Osteoblast (primary cell): ENCODE data around the gene ACTL8. TPM values are rescaled to one million over a fixed set of nuclear protein-coding genes. Genes with fewer than 3 reads are reported as not detected.

Source experiments
- DNase-seq: peaks from one replicate; pipeline ENCODE4 v3.0.0; 2011; ENCODE audit warnings: low spot score, mixed read lengths; ENCODE audit not compliant: insufficient read length; ENCODE audit errors: missing footprints
- H2AFZ ChIP-seq: 2 replicates; pipeline ENCODE4 v1.6.0; 2011; ENCODE audit warnings: mild to moderate bottlenecking, low read length
- H3K27ac ChIP-seq: 2 replicates; pipeline ENCODE4 v1.5.1; 2011; ENCODE audit warnings: mild to moderate bottlenecking, low read depth, low read length, moderate library complexity
- H3K27me3 ChIP-seq: 2 replicates; pipeline ENCODE4 v1.6.0; 2012; ENCODE audit warnings: mild to moderate bottlenecking, control low read depth, inconsistent platforms, low read length, moderate library complexity; ENCODE audit not compliant: insufficient read depth
- H3K36me3 ChIP-seq: 2 replicates; pipeline ENCODE4 v1.5.1; 2011; ENCODE audit warnings: mild to moderate bottlenecking, low read length, control low read depth, moderate library complexity; ENCODE audit not compliant: insufficient read depth
- H3K4me1 ChIP-seq: 2 replicates; pipeline ENCODE4 v1.5.1; 2011; ENCODE audit warnings: mild to moderate bottlenecking, low read length, control low read depth, moderate library complexity; ENCODE audit not compliant: insufficient read depth
- H3K4me2 ChIP-seq: 2 replicates; pipeline ENCODE4 v1.6.0; 2011; ENCODE audit warnings: mild to moderate bottlenecking, low read length; ENCODE audit not compliant: insufficient read depth
- H3K4me3 ChIP-seq: fragments of 200-600 bp; sonication (generic); 3 replicates; pipeline ENCODE4 v1.5.1; 2012; ENCODE audit warnings: mild to moderate bottlenecking, low read length, inconsistent platforms; ENCODE audit not compliant: insufficient read depth
- H3K79me2 ChIP-seq: 2 replicates; pipeline ENCODE4 v1.6.0; 2012; ENCODE audit warnings: mild to moderate bottlenecking, low read length, control low read depth, inconsistent platforms; ENCODE audit not compliant: insufficient read depth
- H3K9me3 ChIP-seq: 2 replicates; pipeline ENCODE4 v1.5.1; 2011; ENCODE audit warnings: low read depth, low read length, control low read depth
- H4K20me1 ChIP-seq: 2 replicates; pipeline ENCODE4 v1.6.0; 2012; ENCODE audit warnings: mild to moderate bottlenecking, low read length, control low read depth; ENCODE audit not compliant: insufficient read depth
- total RNA-seq: library from RNA; depleted of rRNA; stranded (reverse); fragments of >200 nt; gene quantifications from 2 replicates; pipeline ENCODE4 v1.2.3, GENCODE V29; 2012
- TF ChIP-seq, protein P1 (sequence below): IDR thresholded peaks from 2 replicates; pipeline ENCODE4 v1.5.1; 2011; ENCODE audit warnings: mild to moderate bottlenecking, low read depth, low read length, moderate library complexity; ENCODE audit errors: extremely low read depth

Gene ACTL8
- total RNA-seq, 1 donor: not detected

DNA sequence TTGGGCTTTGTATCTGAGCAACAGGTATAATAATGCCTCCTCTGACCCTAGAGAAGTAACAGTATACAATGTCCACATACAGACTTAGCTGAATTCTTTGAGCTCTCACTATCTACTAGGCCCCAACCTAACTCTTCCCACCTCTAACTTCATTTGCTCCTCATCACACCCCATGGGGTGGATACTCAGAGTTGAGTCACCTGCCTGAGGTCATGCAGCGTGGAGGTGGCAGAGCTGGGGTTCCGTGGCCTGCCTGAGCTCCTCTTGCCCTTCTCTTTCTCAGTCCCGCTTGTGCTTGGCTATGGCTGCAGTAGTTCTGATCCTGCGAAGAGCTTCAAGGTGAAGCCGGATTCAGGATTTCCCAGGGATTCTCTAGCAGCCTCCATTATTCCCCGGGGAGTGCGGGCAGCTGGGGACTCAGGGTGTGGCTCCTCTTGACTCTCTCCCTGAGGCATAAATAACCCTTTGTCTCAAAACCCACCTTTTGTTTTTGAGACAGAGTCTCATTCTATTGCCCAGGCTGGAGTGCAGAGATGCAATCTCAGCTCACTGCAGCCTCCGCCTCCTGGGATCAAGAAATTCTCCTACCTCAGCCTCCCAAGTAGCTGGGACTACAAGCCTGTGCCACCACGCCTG, 29.9 kb upstream of the ACTL8 start:
- Histone ChIP-seq H2AFZ (no peak overlapping the region), H3K4me2 (no peak overlapping the region), H3K36me3 (no peaks in the 10 kb centered on the region), H4K20me1 (no peaks in the 10 kb centered on the region), H3K27ac (no peak overlapping the region), H3K4me3 (no peak overlapping the region), H3K79me2 (no peaks in the 10 kb centered on the region), H3K4me1 (peaks cover 1% of the 10 kb centered on the region), H3K27me3 (no peaks in the 10 kb centered on the region), H3K9me3 (no peaks in the 10 kb centered on the region)
- TF ChIP-seq, protein P1, sequence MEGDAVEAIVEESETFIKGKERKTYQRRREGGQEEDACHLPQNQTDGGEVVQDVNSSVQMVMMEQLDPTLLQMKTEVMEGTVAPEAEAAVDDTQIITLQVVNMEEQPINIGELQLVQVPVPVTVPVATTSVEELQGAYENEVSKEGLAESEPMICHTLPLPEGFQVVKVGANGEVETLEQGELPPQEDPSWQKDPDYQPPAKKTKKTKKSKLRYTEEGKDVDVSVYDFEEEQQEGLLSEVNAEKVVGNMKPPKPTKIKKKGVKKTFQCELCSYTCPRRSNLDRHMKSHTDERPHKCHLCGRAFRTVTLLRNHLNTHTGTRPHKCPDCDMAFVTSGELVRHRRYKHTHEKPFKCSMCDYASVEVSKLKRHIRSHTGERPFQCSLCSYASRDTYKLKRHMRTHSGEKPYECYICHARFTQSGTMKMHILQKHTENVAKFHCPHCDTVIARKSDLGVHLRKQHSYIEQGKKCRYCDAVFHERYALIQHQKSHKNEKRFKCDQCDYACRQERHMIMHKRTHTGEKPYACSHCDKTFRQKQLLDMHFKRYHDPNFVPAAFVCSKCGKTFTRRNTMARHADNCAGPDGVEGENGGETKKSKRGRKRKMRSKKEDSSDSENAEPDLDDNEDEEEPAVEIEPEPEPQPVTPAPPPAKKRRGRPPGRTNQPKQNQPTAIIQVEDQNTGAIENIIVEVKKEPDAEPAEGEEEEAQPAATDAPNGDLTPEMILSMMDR: no peak
- DNase-seq: no peak

DNA sequence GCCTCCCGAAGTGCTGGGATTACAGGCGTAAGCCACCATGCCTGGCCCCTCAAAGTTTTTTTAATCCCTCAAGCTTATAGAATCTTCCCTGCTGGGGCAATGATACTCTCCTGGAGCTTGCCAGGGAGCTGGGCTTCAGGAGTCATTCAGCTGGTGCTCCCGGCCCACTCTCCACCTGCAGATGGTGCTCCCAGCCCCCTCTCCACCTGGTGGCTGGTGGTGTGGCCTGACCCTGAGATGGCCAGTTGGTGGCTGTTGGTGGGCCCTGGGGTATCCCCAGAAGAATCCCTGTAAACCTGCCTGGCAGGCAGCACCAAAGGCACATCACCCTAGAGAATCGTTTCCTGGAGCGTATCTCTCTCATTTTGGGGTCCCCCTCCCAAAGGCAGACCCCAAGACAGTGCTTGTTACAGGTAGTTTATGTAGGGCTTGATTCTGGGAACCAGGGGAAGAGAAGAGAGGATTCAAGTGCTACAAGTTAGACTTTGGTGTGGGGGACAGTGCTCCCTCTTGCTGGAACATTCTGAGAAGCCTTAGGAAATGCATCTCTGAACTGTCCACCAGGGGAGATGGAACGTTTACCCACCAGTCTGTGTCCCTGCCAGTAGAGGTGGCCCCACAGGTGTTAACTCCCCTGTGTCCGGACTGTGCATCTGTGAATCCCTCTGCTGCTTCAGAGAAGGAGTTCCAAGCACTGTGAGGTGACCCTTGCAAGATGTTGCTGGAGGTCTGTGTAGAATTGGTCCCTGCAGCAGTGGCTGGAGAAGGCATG, 29.1 kb upstream of the ACTL8 start:
- no peak overlapping the region for H3K4me2 ChIP-seq
- H2AFZ ChIP-seq: no peak overlapping the region
- H3K4me3 ChIP-seq: no peak overlapping the region
- no peaks in the 10 kb centered on the region for H3K36me3 ChIP-seq
- DNase-seq: peak; percentile 47
- no peaks in the 10 kb centered on the region for H3K4me1 ChIP-seq
- H3K27me3 ChIP-seq: no peaks in the 10 kb centered on the region
- TF ChIP-seq, protein P1: no peak
- H3K79me2 ChIP-seq: no peaks in the 10 kb centered on the region
- no peak overlapping the region for H3K27ac ChIP-seq
- H3K9me3 ChIP-seq: no peaks in the 10 kb centered on the region
- H4K20me1 ChIP-seq: no peaks in the 10 kb centered on the region

DNA sequence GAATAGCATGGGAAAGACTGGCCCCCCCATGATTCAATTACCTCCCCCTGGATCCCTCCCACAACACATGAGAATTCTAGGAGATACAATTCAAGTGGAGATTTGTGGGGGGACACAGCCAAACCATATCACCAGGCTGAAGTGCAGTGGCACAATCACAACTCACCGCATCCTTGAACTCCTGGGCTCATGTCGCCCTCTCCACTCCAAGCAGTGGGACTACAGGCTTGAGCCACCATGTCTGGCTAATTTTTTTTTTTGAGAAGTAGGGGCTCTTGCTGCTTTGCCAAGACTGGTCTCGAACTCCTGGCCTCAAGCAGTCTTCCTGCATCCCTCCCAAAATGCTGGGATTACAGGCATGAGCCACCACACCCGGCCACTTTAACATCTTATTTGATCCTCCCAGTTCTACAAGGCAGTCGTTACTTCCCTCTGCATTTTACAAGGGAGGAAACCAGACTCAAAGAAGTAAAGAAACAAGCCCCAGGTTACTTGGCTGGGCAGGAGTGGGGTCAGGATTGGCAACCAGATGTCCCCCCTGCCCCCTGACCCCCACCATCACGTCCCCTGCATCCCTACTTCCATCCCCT, 26.9 kb upstream of the ACTL8 start:
- H3K36me3 ChIP-seq: no peaks in the 10 kb centered on the region
- H3K27ac ChIP-seq: no peak overlapping the region
- H3K4me3 ChIP-seq: no peak overlapping the region
- no peak overlapping the region for H3K4me2 ChIP-seq
- no peaks in the 10 kb centered on the region for H3K9me3 ChIP-seq
- DNase-seq: no peak
- no peaks in the 10 kb centered on the region for H4K20me1 ChIP-seq
- H2AFZ ChIP-seq: no peak overlapping the region
- TF ChIP-seq, protein P1: no peak
- peaks cover 3% of the 10 kb centered on the region for H3K4me1 ChIP-seq
- no peaks in the 10 kb centered on the region for H3K79me2 ChIP-seq
- no peaks in the 10 kb centered on the region for H3K27me3 ChIP-seq

DNA sequence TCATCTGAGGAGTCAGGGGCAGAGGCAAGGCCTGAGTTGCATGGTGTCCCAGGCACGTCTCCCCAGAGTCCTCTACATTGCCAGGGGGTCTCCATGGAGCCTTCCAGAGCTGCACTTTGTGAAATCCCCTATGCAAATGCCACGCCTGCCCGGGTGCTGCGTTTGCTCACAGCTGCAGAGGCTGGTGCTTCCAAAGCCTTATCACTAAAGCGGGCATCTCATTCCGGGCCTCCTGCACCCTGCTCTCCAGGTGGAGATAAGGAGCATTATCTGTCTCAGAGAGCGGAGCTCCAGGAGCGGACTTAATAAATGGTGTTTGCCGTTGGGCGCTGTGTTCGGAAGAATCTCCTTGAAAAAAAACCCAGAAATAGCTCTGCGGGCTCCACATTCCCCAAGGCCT, 25.9 kb upstream of the ACTL8 start:
- H2AFZ ChIP-seq: no peak overlapping the region
- H3K9me3 ChIP-seq: no peaks in the 10 kb centered on the region
- H4K20me1 ChIP-seq: no peaks in the 10 kb centered on the region
- H3K27me3 ChIP-seq: no peaks in the 10 kb centered on the region
- H3K4me3 ChIP-seq: no peak overlapping the region
- no peaks in the 10 kb centered on the region for H3K79me2 ChIP-seq
- peaks cover 3% of the 10 kb centered on the region for H3K4me1 ChIP-seq
- H3K4me2 ChIP-seq: no peak overlapping the region
- H3K27ac ChIP-seq: no peak overlapping the region
- TF ChIP-seq, protein P1: no peak
- H3K36me3 ChIP-seq: no peaks in the 10 kb centered on the region
- DNase-seq: no peak
